Ishikawa (cell line): Measurements from ENCODE around the gene ACTG1.

Source experiments
- CEBPB ChIP-seq: IDR thresholded peaks from 2 replicates; pipeline ENCODE4 v1.6.1; 2012
- CREB1 ChIP-seq: IDR thresholded peaks from 2 replicates; pipeline ENCODE4 v1.6.1; 2012; ENCODE audit warnings: low read depth
- EGR1 ChIP-seq: IDR thresholded peaks from 2 replicates; pipeline ENCODE4 v1.6.1; 2012
- EP300 ChIP-seq: IDR thresholded peaks from 2 replicates; pipeline ENCODE4 v1.6.1; 2012; ENCODE audit warnings: borderline replicate concordance
- FOXM1 ChIP-seq: IDR thresholded peaks from 2 replicates; pipeline ENCODE4 v1.6.1; 2012; ENCODE audit warnings: low read depth, borderline replicate concordance
- NFIC ChIP-seq: IDR thresholded peaks from 2 replicates; pipeline ENCODE4 v1.6.1; 2012
- RAD21 ChIP-seq: IDR thresholded peaks from 2 replicates; pipeline ENCODE4 v1.6.1; 2012; ENCODE audit warnings: low read depth
- REST ChIP-seq: IDR thresholded peaks from 2 replicates; pipeline ENCODE4 v1.6.1; 2012; ENCODE audit warnings: low read depth, mild to moderate bottlenecking
- TAF1 ChIP-seq: IDR thresholded peaks from 2 replicates; pipeline ENCODE4 v1.6.1; 2012; ENCODE audit warnings: low read depth, mild to moderate bottlenecking
- TCF12 ChIP-seq: IDR thresholded peaks from 2 replicates; pipeline ENCODE4 v1.6.1; 2012; ENCODE audit warnings: low read depth
- TEAD4 ChIP-seq: IDR thresholded peaks from 2 replicates; pipeline ENCODE4 v1.6.1; 2012
- USF1 ChIP-seq: IDR thresholded peaks from 2 replicates; pipeline ENCODE4 v1.6.1; 2012
- YY1 ChIP-seq: IDR thresholded peaks from 2 replicates; pipeline ENCODE4 v1.6.1; 2012; ENCODE audit warnings: low read depth
- ZBTB7A ChIP-seq: IDR thresholded peaks from 2 replicates; pipeline ENCODE4 v1.6.1; 2012; ENCODE audit warnings: low read depth
- TF ChIP-seq, protein P1 (sequence below): IDR thresholded peaks from 2 replicates; pipeline ENCODE4 v1.6.1; 2012

ACTG1 gene

DNA sequence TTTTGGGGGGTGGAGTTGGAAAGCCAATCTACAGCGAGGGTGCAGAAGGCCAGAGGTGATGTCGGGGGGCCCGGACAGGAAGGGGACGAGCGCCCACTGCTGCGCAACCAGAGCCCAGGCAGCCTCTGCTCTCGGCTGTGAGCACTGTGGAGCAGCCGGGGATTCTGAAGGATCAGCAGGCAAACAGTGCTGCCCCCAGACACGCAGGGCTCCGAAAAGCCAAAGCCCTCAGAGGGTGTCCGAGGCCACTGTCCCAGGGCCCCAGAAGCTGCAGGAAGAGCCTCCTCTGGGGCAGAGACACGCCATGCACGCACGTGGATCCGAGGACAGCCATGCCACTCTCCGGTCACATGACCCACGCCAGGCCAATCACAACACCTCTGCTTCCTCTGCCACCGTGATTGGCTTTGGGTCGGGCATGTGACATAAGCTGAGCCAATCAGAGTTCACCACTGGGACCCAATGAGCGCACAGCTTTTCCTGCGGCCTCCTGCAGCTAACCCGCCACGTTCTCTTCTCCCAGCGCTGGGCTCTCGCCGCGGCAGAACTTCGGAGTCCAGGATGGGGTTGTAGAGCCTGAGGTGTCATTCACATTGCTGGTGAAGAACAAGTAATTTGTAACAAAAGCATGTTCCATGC, 40.7 kb downstream of the ACTG1 start:
- TF ChIP-seq USF1 (peak; percentile 89), RAD21 (no peak)

DNA sequence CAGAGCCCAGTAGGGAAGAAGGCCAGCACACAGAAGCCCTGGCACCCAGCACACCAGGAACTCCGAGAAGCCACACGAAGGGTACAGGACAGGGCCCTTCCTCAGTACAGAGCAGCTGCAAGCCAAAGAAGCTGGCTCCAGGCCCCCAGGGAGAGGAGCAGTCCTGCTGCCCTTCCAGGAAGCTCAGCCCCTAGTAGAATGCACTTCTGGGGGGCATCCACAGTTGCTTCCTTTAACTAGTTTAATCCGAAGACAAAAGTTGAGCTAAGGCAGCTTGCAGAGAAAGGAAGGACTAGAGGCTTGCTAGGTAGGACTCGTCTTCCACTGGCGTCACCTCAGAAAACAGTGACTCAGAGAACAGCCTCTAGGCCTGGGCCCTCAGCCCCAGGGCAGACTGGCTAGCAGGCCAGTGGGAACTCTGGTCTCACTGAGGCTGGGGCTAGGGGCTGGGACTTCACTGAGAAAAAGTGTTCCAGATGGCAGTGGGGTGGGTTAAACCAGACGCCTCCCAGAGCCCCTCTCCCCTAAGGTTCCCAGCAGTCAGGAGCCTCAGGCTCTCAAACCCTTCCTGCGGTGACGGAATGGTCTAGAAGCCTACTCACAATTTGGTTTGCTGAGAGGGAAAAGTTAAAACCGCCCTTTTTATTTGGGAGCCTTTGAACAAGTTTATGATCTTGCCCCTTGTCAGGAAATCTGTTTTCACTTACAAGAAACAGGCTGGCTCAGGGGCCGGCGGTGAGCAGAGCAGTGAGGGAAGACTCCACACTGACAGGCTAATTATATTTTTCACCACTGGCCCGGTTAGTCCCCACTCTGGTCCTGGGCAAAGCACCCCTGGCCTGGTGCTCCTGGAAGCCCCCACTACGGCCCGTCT, 41.4 kb downstream of the ACTG1 start:
- TF ChIP-seq TCF12: no peak
- no peak for TF ChIP-seq RAD21
- no peak for TF ChIP-seq USF1
- no peak for TF ChIP-seq EP300
- no peak for TF ChIP-seq FOXM1
- TF ChIP-seq REST: no peak
- no peak for TF ChIP-seq CEBPB
- no peak for TF ChIP-seq TEAD4

DNA sequence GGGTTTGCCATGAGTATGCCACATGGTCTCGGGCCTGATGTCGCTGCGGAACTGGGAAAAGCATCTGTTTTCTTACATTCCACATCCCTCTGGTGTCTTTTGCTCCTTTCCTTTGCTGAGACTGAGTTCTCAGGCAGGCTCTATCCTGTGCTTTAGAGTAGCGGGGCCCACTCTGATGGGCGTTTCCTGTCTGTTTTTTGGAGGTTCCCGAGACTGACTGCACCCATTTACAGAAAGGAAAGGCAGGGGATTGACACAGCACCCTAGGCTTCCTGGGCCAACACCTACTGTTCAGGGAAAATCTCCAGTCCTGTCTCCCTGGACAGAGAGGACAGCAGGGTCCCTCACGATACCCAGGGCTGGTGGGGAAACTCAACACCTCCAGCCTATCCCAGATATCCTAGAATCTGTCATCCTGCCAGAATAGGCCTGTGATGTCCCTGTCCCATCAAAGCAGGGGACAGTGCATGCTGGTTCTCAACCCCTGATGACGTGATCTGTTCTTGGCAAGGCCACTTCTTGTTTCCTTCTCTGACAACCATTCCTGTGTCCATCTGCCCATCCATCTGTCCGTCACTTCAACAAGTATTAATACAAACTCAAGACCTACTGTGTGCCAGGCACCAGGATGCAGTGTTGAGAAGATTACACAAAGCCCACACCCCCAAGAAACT, 42.2 kb downstream of the ACTG1 start:
- TF ChIP-seq EP300 (no peak), ZBTB7A (no peak)

- no peak for TF ChIP-seq TAF1
- TF ChIP-seq CREB1: no peak
- no peak for TF ChIP-seq TEAD4
- no peak for TF ChIP-seq EGR1
- no peak for TF ChIP-seq REST
- TF ChIP-seq YY1: no peak
- TF ChIP-seq FOXM1: no peak
- TF ChIP-seq CEBPB: no peak
- no peak for TF ChIP-seq EP300
- no peak for TF ChIP-seq RAD21
- TF ChIP-seq NFIC: no peak
- no peak for TF ChIP-seq ZBTB7A
- no peak for TF ChIP-seq TCF12
- TF ChIP-seq USF1: no peak
- TF ChIP-seq, protein P1, sequence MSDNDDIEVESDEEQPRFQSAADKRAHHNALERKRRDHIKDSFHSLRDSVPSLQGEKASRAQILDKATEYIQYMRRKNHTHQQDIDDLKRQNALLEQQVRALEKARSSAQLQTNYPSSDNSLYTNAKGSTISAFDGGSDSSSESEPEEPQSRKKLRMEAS: no peak
Measured at GRCh38 chr17:81469266-81469665, 43.3 kb downstream of the ACTG1 start.

GRCh38 chr17:81468770-81469121, 43.9 kb downstream of the ACTG1 start:
- TF ChIP-seq FOXM1: no peak
- TF ChIP-seq, protein P1: no peak
- no peak for TF ChIP-seq RAD21
- TF ChIP-seq TAF1: no peak
- no peak for TF ChIP-seq EGR1
- no peak for TF ChIP-seq EP300
- TF ChIP-seq USF1: no peak
- no peak for TF ChIP-seq CREB1
- TF ChIP-seq NFIC: no peak
- no peak for TF ChIP-seq ZBTB7A
- TF ChIP-seq TEAD4: no peak
- TF ChIP-seq YY1: no peak
- no peak for TF ChIP-seq REST
- TF ChIP-seq TCF12: no peak
